K562 (cell line): ENCODE results near the gene PNISR. TPM values are rescaled to one million over a fixed set of nuclear protein-coding genes. Genes with fewer than 3 reads are reported as not detected.

Experiments
- ATAC-seq: fragments of 200-7000 bp; cut with Tn5 transposase; 3 replicates; pipeline ENCODE4 v1.9.1; 2020; ENCODE audit warnings: moderate library complexity
- BruUV-seq: library from RNA; stranded (reverse); fragments of 400-500 nt; replicated peaks from 2 replicates; lab custom pipeline; 2021; lab: Mats Ljungman, UMichigan
- CTCF ChIA-PET: fragments of 300-600 bp; formaldehyde crosslinking; extraction: SDS; loops from one replicate; lab custom pipeline; 2021; ENCODE audit warnings: low intra/inter-chr PET ratio; lab: Yijun Ruan, JAX
- POLR2A ChIA-PET: fragments of 300-600, 350-650 bp; sonication (Branson Sonifier 250); formaldehyde crosslinking; extraction: SDS; loops from one replicate; lab custom pipeline; 2021; ENCODE audit warnings: antibody characterized with exemption, inconsistent platforms; lab: Yijun Ruan, JAX
- DNase-seq, 4 experiments: peaks; one replicate each; pipeline versions ENCODE4 v3.0.0 to v3.0.0-alpha.2; 2011 to 2018; ENCODE audit warnings: low spot score in 3 of 4, mixed read lengths in 3 of 4; ENCODE audit errors: extremely low read depth in 1 of 4
- FAIRE-seq: peaks from 2 replicates; lab custom pipeline; 2011; peaks lifted over from hg19 to GRCh38; lab: Jason Lieb, UNC
- H2AFZ ChIP-seq: 2 replicates; pipeline ENCODE4 v1.6.0; 2011; ENCODE audit warnings: low read depth, low read length, control low read depth, inconsistent platforms
- H3K27ac ChIP-seq: fragments of 200-600 bp; 3 replicates; pipeline ENCODE4 v1.8.0; 2011; ENCODE audit warnings: low read depth, mild to moderate bottlenecking, control low read depth, inconsistent platforms, low read length, moderate library complexity, mixed read lengths; ENCODE audit errors: extremely low read depth
- H3K27me3 ChIP-seq, 2 experiments: fragments of 300-600 bp in 1 of 2; 2 replicates in 1 of 2; 3 replicates in 1 of 2; pipeline versions ENCODE4 v1.6.0 to v1.8.0; 2011; ENCODE audit warnings: inconsistent platforms in 2 of 2, low read length in 2 of 2, mild to moderate bottlenecking in 1 of 2, mixed read lengths in 1 of 2, moderate library complexity in 1 of 2; ENCODE audit not compliant: control insufficient read depth in 2 of 2, insufficient read depth in 2 of 2
- H3K36me3 ChIP-seq: fragments of 300-600 bp; 3 replicates; pipeline ENCODE4 v1.8.0; 2011; ENCODE audit warnings: mild to moderate bottlenecking, low read length, inconsistent platforms; ENCODE audit not compliant: control insufficient read depth, insufficient read depth
- H3K4me1 ChIP-seq, 2 experiments: fragments of 200-600 bp in 1 of 2; replicated peaks in 1 of 2; 2 replicates in 1 of 2; 3 replicates in 1 of 2; pipeline versions ENCODE4 v1.5.1 to v1.8.0; 2011; ENCODE audit warnings: inconsistent platforms in 2 of 2, low read length in 2 of 2, mild to moderate bottlenecking in 1 of 2, mixed read lengths in 1 of 2, moderate library complexity in 1 of 2; ENCODE audit not compliant: control insufficient read depth in 2 of 2, insufficient read depth in 2 of 2
- H3K4me2 ChIP-seq: 2 replicates; pipeline ENCODE4 v1.6.1; 2011; ENCODE audit warnings: low read length, control low read depth, inconsistent platforms, mixed read lengths; ENCODE audit not compliant: insufficient read depth
- H3K4me3 ChIP-seq: fragments of 200-600 bp; sonication (generic), shearing (Covaris generic); 2 replicates; pipeline ENCODE4 v1.5.1; 2016; ENCODE audit warnings: control low read depth, inconsistent platforms
- H3K79me2 ChIP-seq: fragments of 200-600 bp; 3 replicates; pipeline ENCODE4 v1.8.0; 2011; ENCODE audit warnings: low read length, inconsistent platforms; ENCODE audit not compliant: control insufficient read depth, insufficient read depth
- H3K9ac ChIP-seq, 2 experiments: 2 replicates each; pipeline versions ENCODE4 v1.6.0 to v1.6.1; 2011; ENCODE audit warnings: low read depth in 2 of 2, low read length in 2 of 2, control low read depth in 1 of 2, inconsistent platforms in 1 of 2, mild to moderate bottlenecking in 1 of 2, mixed read lengths in 1 of 2; ENCODE audit not compliant: insufficient read depth in 1 of 2
- H3K9me1 ChIP-seq: one replicate; pipeline ENCODE4 v1.6.0; 2011; ENCODE audit warnings: inconsistent platforms, mild to moderate bottlenecking, low read length, moderate library complexity; ENCODE audit not compliant: control insufficient read depth, insufficient read depth
- H3K9me3 ChIP-seq: replicated peaks from 2 replicates; pipeline ENCODE4 v1.5.1; 2011; ENCODE audit warnings: low read depth, low read length, inconsistent platforms; ENCODE audit not compliant: control insufficient read depth, insufficient read depth
- H4K20me1 ChIP-seq: replicated peaks from 2 replicates; pipeline ENCODE4 v1.6.1; 2011; ENCODE audit warnings: low read length, inconsistent platforms, mixed read lengths; ENCODE audit not compliant: control insufficient read depth, insufficient read depth
- COPS2 ChIP-seq: fragments of 450-650 bp; conservative IDR thresholded peaks from 2 replicates; pipeline ENCODE4 v1.6.1; 2016; ENCODE audit warnings: mild to moderate bottlenecking, moderate library complexity
- HNRNPK ChIP-seq: fragments of 200-400 bp; formaldehyde crosslinking; IDR thresholded peaks from one replicate; pipeline ENCODE4 v1.6.1; 2018; ENCODE audit warnings: mild to moderate bottlenecking, low read depth, low read length; ENCODE audit not compliant: poor library complexity, severe bottlenecking
- JUN ChIP-seq, 2 experiments: sonication (generic) in 1 of 2; formaldehyde crosslinking in 1 of 2; IDR thresholded peaks; 2 replicates each; pipeline versions ENCODE4 v1.6.1 to v1.8.0; 2012 to 2022; ENCODE audit warnings: borderline replicate concordance in 2 of 2, mild to moderate bottlenecking in 2 of 2, improper control_type of control experiment in 1 of 2, low read depth in 1 of 2, low read length in 1 of 2, missing genetic modification reagents in 1 of 2
- WGBS: fragments of 100-300 bp; shearing (Covaris generic); methylation state at CpG from one replicate; pipeline ENCODE4 v1.1.6; 2016; ENCODE audit warnings: low coverage, mixed read lengths; ENCODE audit not compliant: insufficient coverage; ENCODE audit errors: missing lambda C conversion rate; 5-methylcytosine and 5-hydroxymethylcytosine counted together
- in situ Hi-C: fragments of 300-500 bp; cut with MboI; formaldehyde crosslinking; loops from 4 replicates; pipeline ENCODE4 v1.15.0; 2018; ENCODE audit warnings: inconsistent platforms, mixed read lengths
- intact Hi-C: fragments of 100-400 bp; cut with micrococcal nuclease; formaldehyde crosslinking; loops from 2 replicates; pipeline ENCODE4 v1.14.2; 2022
- polyA plus RNA-seq, 8 experiments: library from polyadenylated mRNA; depleted of rRNA in 4 of 8; stranded (reverse) in 5 of 8; unstranded in 3 of 8; fragments of >200 nt; fragmentation: Nextera tagmentation in 2 of 8; fragmentation: Illumina TruSeq in 1 of 8; extraction: Ambion mirVana in 2 of 8; extraction: Trizol in 1 of 8; gene quantifications; 2 replicates each; pipeline versions ENCODE4 v1.2.1 to v1.2.3, GENCODE V29; 2011 to 2014; ENCODE audit warnings: inconsistent platforms in 1 of 8, missing spikeins in 1 of 8
- total RNA-seq, 7 experiments: library from RNA; depleted of rRNA in 6 of 7; stranded (reverse); fragments of >200 nt in 6 of 7; fragmentation: Illumina TruSeq in 2 of 7; extraction: Trizol in 2 of 7; gene quantifications; 2 replicates each; pipeline versions ENCODE4 v1.2.1 to v1.2.3, GENCODE V29; 2011 to 2021; ENCODE audit warnings: low replicate concordance in 1 of 7
- TF ChIP-seq, protein P1 (sequence below): fragments of 450-650 bp; formaldehyde crosslinking; IDR thresholded peaks from 2 replicates; pipeline ENCODE4 v1.4.0; 2020; ENCODE audit warnings: mild to moderate bottlenecking
- TF ChIP-seq, protein P2 (sequence below): sonication (generic); formaldehyde crosslinking; IDR thresholded peaks from 2 replicates; pipeline ENCODE4 v1.4.0; 2020; ENCODE audit warnings: mild to moderate bottlenecking, missing genetic modification reagents
- TF ChIP-seq, protein P3 (sequence below): fragments of 150-350 bp; IDR thresholded peaks from 2 replicates; pipeline ENCODE4 v1.6.1; 2014; ENCODE audit warnings: low read depth, mild to moderate bottlenecking, low read length, borderline replicate concordance
- TF ChIP-seq, protein P4 (sequence below): fragments of 250-450 bp; sonication (Bioruptor Pico); IDR thresholded peaks from 2 replicates; pipeline ENCODE4 v1.5.0; 2022; ENCODE audit warnings: mild to moderate bottlenecking
- TF ChIP-seq, protein P5 (sequence below): fragments of 450-650 bp; IDR thresholded peaks from 2 replicates; pipeline ENCODE4 v1.6.1; 2017; ENCODE audit warnings: antibody characterized with exemption

The PNISR gene
- total and polyA plus RNA-seq, 9 of the 15 experiments (the other 6 are each of a cell fraction or from before 2014, with no cell fraction given), result 97.4 to 206 (median 131) TPM

DNA sequence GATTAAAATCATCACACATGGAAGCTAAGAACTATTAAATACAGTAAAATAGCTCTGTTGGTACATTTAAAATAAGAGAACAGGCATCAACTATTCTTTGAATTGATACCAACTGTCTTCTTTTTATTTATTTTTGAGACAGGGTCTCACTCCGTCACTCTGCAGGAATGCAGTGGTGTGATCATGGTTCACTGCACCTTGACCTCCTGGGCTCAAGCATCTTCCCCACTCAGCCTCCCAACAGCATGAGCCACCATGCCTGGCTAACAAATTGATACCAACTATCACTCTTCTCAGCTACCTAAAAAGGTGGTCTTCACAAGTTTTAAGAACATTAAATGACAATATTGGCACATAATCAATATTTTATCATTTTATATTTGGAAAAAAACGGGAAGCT lies 7.8 kb upstream of the PNISR start (continued):
- TF ChIP-seq, protein P1, sequence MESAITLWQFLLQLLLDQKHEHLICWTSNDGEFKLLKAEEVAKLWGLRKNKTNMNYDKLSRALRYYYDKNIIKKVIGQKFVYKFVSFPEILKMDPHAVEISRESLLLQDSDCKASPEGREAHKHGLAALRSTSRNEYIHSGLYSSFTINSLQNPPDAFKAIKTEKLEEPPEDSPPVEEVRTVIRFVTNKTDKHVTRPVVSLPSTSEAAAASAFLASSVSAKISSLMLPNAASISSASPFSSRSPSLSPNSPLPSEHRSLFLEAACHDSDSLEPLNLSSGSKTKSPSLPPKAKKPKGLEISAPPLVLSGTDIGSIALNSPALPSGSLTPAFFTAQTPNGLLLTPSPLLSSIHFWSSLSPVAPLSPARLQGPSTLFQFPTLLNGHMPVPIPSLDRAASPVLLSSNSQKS (CRISPR knock-in tag), result no peak

DNA sequence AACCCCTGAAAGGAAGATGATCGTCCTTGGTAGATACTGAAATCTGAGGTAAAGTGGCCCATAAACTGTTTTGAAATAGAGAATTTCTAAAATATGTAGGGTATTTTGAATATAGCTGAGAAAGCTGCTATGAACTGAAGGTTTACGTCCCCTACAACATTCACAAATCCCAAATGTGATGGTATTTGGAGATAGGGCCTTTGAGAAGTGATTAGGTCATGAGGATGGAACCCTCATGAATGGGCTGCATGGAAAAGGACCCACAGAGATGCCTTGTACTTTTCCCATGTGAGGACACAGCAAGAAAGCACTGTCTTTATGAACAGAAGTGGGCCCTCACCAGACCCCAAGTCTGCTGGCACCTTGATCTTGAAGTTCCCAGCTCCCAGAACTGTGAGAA lies 6.8 kb upstream of the PNISR start:
- 95% methylated on average over 2 of the region's 2 CpGs for WGBS
- intact Hi-C loops, result no loop called here
- H3K4me1 ChIP-seq, result peaks cover 0 to 9% of the 10 kb centered on the region in 2 experiments; a peak in 2 of 5 replicates
- H3K4me3 ChIP-seq, result no peak overlapping the region
- BruUV-seq, result no TSS peak
- H3K9ac ChIP-seq, result no peak overlapping the region
- POLR2A ChIA-PET, result no interaction called here
- H3K27me3 ChIP-seq, result no peaks in the 10 kb centered on the region
- DNase-seq (no peak), ATAC-seq (no peak), FAIRE-seq (no peak)
- no peaks in the 10 kb centered on the region for H3K9me1 ChIP-seq
- H3K9me3 ChIP-seq, result no peaks in the 10 kb centered on the region
- peaks cover 12% of the 10 kb centered on the region; the same call in 1 of the 3 replicates for H3K36me3 ChIP-seq
- H2AFZ ChIP-seq, result no peak overlapping the region
- H3K4me2 ChIP-seq, result no peak overlapping the region
- in situ Hi-C loops, result no loop called here
- H3K79me2 ChIP-seq, result peaks cover 9% of the 10 kb centered on the region
- no peaks in the 10 kb centered on the region for H4K20me1 ChIP-seq
- CTCF ChIA-PET, result no interaction called here
- no peak overlapping the region for H3K27ac ChIP-seq
- TF ChIP-seq COPS2 (no peak), HNRNPK (no peak), JUN (IDR thresholded peaks at IDR 0.05; ENCODE audit: borderline replicate concordance, low read depth, low read length) (no peak), JUN (CRISPR knock-in tag; IDR thresholded peaks at IDR 0.05; ENCODE audit: borderline replicate concordance) (no peak)
- TF ChIP-seq, protein P2, sequence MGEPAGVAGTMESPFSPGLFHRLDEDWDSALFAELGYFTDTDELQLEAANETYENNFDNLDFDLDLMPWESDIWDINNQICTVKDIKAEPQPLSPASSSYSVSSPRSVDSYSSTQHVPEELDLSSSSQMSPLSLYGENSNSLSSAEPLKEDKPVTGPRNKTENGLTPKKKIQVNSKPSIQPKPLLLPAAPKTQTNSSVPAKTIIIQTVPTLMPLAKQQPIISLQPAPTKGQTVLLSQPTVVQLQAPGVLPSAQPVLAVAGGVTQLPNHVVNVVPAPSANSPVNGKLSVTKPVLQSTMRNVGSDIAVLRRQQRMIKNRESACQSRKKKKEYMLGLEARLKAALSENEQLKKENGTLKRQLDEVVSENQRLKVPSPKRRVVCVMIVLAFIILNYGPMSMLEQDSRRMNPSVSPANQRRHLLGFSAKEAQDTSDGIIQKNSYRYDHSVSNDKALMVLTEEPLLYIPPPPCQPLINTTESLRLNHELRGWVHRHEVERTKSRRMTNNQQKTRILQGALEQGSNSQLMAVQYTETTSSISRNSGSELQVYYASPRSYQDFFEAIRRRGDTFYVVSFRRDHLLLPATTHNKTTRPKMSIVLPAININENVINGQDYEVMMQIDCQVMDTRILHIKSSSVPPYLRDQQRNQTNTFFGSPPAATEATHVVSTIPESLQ, result no peak
- TF ChIP-seq, protein P3, sequence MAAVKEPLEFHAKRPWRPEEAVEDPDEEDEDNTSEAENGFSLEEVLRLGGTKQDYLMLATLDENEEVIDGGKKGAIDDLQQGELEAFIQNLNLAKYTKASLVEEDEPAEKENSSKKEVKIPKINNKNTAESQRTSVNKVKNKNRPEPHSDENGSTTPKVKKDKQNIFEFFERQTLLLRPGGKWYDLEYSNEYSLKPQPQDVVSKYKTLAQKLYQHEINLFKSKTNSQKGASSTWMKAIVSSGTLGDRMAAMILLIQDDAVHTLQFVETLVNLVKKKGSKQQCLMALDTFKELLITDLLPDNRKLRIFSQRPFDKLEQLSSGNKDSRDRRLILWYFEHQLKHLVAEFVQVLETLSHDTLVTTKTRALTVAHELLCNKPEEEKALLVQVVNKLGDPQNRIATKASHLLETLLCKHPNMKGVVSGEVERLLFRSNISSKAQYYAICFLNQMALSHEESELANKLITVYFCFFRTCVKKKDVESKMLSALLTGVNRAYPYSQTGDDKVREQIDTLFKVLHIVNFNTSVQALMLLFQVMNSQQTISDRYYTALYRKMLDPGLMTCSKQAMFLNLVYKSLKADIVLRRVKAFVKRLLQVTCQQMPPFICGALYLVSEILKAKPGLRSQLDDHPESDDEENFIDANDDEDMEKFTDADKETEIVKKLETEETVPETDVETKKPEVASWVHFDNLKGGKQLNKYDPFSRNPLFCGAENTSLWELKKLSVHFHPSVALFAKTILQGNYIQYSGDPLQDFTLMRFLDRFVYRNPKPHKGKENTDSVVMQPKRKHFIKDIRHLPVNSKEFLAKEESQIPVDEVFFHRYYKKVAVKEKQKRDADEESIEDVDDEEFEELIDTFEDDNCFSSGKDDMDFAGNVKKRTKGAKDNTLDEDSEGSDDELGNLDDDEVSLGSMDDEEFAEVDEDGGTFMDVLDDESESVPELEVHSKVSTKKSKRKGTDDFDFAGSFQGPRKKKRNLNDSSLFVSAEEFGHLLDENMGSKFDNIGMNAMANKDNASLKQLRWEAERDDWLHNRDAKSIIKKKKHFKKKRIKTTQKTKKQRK, result no peak
- TF ChIP-seq, protein P4, sequence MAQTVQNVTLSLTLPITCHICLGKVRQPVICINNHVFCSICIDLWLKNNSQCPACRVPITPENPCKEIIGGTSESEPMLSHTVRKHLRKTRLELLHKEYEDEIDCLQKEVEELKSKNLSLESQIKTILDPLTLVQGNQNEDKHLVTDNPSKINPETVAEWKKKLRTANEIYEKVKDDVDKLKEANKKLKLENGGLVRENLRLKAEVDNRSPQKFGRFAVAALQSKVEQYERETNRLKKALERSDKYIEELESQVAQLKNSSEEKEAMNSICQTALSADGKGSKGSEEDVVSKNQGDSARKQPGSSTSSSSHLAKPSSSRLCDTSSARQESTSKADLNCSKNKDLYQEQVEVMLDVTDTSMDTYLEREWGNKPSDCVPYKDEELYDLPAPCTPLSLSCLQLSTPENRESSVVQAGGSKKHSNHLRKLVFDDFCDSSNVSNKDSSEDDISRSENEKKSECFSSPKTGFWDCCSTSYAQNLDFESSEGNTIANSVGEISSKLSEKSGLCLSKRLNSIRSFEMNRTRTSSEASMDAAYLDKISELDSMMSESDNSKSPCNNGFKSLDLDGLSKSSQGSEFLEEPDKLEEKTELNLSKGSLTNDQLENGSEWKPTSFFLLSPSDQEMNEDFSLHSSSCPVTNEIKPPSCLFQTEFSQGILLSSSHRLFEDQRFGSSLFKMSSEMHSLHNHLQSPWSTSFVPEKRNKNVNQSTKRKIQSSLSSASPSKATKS, result no peak
- TF ChIP-seq, protein P5, sequence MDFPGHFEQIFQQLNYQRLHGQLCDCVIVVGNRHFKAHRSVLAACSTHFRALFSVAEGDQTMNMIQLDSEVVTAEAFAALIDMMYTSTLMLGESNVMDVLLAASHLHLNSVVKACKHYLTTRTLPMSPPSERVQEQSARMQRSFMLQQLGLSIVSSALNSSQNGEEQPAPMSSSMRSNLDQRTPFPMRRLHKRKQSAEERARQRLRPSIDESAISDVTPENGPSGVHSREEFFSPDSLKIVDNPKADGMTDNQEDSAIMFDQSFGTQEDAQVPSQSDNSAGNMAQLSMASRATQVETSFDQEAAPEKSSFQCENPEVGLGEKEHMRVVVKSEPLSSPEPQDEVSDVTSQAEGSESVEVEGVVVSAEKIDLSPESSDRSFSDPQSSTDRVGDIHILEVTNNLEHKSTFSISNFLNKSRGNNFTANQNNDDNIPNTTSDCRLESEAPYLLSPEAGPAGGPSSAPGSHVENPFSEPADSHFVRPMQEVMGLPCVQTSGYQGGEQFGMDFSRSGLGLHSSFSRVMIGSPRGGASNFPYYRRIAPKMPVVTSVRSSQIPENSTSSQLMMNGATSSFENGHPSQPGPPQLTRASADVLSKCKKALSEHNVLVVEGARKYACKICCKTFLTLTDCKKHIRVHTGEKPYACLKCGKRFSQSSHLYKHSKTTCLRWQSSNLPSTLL, result no peak
